HUES48 (cell line): ENCODE results near the gene USH1G.
"Not testable (repeated sequence)": the region's sequence is repeated elsewhere in the genome, so short reads cannot be mapped to it uniquely, and the experiment has no call there.

ENCODE experiments used
- H3K27ac ChIP-seq: one replicate; pipeline ENCODE4 v1.7.0; 2013; ENCODE audit warnings: low read depth, low read length, inconsistent platforms
- H3K27me3 ChIP-seq: 2 replicates; pipeline ENCODE4 v1.6.1; 2013; ENCODE audit warnings: mild to moderate bottlenecking, low read length; ENCODE audit not compliant: control insufficient read depth, insufficient read depth
- H3K36me3 ChIP-seq: 2 replicates; pipeline ENCODE4 v1.6.1; 2013; ENCODE audit warnings: low read length; ENCODE audit not compliant: control insufficient read depth, insufficient read depth
- H3K4me1 ChIP-seq: 2 replicates; pipeline ENCODE4 v1.6.1; 2013; ENCODE audit warnings: mild to moderate bottlenecking, low read length; ENCODE audit not compliant: control insufficient read depth, insufficient read depth
- H3K4me3 ChIP-seq: 2 replicates; pipeline ENCODE4 v1.5.1; 2013; ENCODE audit warnings: mild to moderate bottlenecking, low read depth, low read length
- H3K9ac ChIP-seq: 2 replicates; pipeline ENCODE4 v1.6.1; 2013; ENCODE audit warnings: mild to moderate bottlenecking, low read depth, low read length, moderate library complexity
- H3K9me3 ChIP-seq: 2 replicates; pipeline ENCODE4 v1.6.1; 2013; ENCODE audit warnings: low read length; ENCODE audit not compliant: control insufficient read depth, insufficient read depth

Gene USH1G

DNA sequence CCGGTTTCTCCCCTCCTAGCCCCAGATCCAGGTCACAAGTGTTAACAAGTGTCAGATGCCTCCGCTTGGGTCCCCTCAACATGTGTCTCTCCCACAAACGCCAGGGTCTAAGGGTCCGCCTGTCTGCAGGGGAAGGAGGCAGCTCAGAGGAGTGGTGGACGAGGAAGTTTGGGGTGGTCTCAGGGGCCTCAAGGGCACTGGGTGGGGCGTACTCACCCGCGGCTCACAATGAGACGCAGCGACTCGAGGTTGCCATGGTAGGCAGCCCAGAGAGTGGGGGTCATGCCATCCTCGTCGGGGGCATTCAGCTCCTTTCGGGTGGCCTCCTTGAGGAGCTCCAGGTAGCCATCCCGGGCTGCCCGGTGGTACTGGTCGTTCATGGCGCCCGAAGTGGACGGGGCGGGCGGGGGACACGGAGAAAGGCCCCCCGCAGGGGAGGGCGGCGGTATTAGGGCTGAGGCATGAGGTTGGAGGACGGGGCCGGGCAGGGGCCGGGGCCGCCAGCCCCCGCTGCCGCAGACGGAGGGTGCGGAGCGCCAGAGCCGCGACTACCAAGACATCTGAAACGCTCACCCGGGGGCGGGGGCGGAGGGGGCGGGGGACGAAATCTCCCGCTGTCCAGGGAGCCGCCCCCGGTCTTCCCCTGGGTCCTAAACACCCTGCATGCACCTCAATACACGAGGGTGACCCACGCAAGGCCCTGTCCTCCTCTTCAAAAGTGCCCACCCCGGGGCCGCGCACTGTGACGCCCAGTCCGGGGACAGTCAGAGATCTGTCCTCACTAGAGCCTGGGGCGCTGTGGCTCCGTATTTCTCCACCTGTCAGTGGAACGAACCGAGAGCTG, at the start of gene USH1G:
USH1G (minus strand) TSS at position 562 of the 844 bp plus-strand sequence; CDS start at position 380, 182 bp downstream.
- no peak within 1 kb of the TSS for H3K9ac ChIP-seq
- no peaks in the 10 kb centered on the region for H3K36me3 ChIP-seq
- peaks cover 6% of the 10 kb centered on the region; the same call in 1 of the 2 replicates for H3K4me1 ChIP-seq
- peak within 1 kb of the TSS; percentile 59 for H3K4me3 ChIP-seq
- peaks cover 67% of the 10 kb centered on the region for H3K27me3 ChIP-seq
- no peak within 1 kb of the TSS for H3K27ac ChIP-seq
- H3K9me3 ChIP-seq = no peaks in the 10 kb centered on the region

DNA sequence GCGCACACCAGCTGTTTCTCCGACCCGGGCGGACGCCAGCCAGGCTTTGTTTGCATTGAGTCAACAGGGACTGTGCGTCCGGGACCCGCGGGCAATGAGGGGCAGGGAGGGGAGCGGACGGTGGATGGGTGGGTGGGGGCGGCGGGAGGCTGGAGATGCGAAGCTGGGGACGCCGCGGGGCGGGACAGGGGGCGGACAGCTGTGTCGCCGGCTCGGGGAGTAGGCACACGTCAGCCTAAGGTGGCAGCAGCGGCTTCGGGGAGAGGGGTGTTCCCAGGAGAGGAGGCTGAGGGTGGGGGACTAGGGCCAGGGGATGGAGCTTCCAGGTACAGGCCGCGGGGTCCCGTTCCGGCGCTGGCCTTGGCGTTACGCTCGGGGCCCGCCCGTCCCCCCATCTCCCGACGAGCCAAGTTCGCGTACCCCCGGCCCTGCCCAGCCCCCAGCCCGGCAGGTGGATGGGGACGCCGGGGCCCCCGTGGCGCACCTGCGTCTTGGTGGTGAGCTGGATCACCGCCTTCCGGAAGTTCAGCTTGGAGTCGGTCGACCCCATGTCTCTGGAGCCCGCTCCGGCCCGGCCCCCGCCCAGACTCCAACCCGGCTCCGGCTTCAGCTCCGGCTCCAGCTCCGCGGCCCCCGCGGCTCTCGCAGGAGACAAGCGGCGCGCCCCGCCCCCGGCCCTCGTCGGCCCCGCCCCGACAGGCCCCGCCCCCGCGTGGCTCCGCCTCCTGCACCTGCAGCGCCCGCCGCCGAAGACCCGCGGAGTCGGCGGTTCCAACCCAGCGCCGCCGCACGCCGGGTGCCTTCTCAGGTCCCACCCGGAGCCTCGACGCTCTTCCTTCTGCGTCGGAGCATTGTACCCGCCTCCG, 49.3 kb upstream of the USH1G start, which contains the start of gene HID1:
HID1 (minus strand) TSS at position 653 of the 866 bp plus-strand sequence; CDS start at position 550, 103 bp downstream.
- H3K9ac ChIP-seq = no peak within 1 kb of the TSS
- no peaks in the 10 kb centered on the region for H3K36me3 ChIP-seq
- peak within 1 kb of the TSS; percentile 69 for H3K4me3 ChIP-seq
- peaks cover 9% of the 10 kb centered on the region for H3K4me1 ChIP-seq
- H3K9me3 ChIP-seq = no peaks in the 10 kb centered on the region
- H3K27ac ChIP-seq = no peak within 1 kb of the TSS
- H3K27me3 ChIP-seq = peaks cover 49% of the 10 kb centered on the region

DNA sequence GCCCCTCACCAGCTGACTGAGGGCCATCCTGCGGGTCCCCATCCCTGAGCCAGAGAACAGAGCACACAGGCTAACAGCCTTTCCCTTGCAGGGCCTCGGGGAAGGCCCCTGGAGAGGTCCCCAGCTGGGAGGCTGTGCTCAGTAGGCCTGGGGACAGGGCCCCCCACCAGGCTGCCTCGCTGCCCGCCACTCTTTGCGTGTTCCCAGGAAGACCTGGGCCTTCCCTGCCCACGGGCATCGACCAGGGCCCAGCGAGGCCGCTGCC, 48.7 kb upstream of the USH1G start:
- H3K4me3 ChIP-seq = peak overlapping the region; percentile 69
- peaks cover 49% of the 10 kb centered on the region for H3K27me3 ChIP-seq
- H3K36me3 ChIP-seq = no peaks in the 10 kb centered on the region
- H3K4me1 ChIP-seq = peaks cover 9% of the 10 kb centered on the region
- no peak overlapping the region for H3K27ac ChIP-seq
- no peaks in the 10 kb centered on the region for H3K9me3 ChIP-seq
- no peak overlapping the region for H3K9ac ChIP-seq

DNA sequence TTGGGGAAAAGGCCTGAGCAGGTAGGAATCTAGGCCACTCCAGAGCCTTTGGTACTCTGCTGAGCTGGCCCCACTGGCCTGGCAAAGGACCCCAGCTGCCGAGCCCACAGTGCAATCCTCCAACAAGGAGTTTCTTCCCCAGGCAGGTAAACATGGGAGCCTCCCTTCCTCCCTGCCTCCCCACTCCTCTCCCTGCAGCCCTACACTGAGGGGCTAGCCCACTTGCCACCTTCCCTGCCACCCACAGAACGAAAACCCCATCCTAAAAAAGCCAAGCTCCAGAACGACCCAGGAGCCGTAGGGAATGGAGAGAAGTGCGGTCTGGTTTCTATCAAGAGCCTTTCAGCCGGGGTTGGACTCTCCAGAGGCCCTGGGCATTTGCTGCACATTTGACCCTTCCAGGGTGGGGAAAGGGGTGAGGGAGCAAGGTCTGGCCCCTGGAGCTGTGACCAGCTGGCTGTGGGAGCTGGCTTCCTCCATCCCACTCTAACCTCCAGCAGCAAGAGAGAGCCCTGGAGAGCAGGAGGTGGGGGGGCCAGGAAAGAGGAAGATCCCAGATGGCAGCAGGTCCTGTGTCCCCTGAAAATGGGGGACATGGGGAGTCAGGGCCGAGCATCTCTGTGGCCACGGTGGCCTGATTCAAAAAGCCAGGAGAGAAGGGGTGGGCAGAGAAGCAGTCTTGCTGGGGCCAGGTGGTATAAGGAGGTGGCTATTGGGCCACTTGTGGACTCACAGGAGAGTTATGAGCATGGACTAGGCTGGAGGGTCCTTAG, 48.2 kb upstream of the USH1G start:
- Histone ChIP-seq H3K36me3 (no peaks in the 10 kb centered on the region), H3K4me1 (peaks cover 9% of the 10 kb centered on the region), H3K27ac (no peak overlapping the region), H3K9me3 (no peaks in the 10 kb centered on the region), H3K4me3 (peak overlapping the region; percentile 69; the same call in 1 of the 2 replicates), H3K27me3 (peaks cover 49% of the 10 kb centered on the region), H3K9ac (no peak overlapping the region)

DNA sequence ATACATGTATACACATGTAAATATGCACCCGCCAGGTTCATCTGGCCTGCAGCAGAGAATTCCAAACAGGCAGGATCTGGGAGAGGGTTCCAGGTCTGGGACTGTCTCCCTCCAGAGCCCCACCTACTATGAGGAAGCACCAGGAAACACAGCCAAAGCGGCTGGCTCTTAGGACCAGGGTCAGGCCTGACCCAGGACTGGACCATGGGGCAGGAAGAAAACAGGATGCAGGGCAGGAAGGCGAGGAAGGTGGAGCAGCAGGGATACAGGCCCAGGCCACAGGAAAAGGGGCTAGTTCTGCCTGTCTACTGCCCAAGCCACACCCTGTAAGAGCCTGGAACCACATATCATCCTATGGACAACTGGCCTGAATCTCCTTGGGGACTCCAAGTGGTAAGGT, 47.3 kb upstream of the USH1G start:
- Histone ChIP-seq H3K4me3 (no peak overlapping the region), H3K36me3 (no peaks in the 10 kb centered on the region), H3K9ac (no peak overlapping the region), H3K27ac (no peak overlapping the region), H3K27me3 (peaks cover 48% of the 10 kb centered on the region), H3K9me3 (no peaks in the 10 kb centered on the region), H3K4me1 (peaks cover 9% of the 10 kb centered on the region)

DNA sequence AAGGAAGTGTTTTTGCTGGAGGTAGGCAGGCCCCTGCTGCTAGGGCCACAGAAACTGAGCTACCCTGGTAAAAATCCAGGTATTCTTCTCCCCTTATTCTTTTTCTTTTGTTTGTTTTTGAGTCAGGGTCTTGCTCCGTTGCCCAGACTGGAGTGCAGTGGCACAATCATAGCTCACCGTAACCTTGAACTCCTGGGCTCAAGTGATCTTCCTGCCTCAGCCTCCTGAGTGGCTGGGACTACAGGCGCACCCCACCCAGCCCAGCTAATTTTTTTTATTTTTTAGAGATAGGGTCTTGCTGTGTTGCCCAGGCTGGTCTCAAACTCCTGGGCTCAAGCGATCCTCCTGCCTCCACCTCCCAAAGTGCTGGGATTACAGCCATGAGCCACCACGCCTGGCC, 46.4 kb upstream of the USH1G start:
- H3K9ac ChIP-seq, H3K4me3 ChIP-seq, H3K9me3 ChIP-seq, H3K36me3 ChIP-seq, H3K4me1 ChIP-seq, H3K27ac ChIP-seq: not testable (repeated sequence)
- peaks cover 39% of the 10 kb centered on the region for H3K27me3 ChIP-seq

DNA sequence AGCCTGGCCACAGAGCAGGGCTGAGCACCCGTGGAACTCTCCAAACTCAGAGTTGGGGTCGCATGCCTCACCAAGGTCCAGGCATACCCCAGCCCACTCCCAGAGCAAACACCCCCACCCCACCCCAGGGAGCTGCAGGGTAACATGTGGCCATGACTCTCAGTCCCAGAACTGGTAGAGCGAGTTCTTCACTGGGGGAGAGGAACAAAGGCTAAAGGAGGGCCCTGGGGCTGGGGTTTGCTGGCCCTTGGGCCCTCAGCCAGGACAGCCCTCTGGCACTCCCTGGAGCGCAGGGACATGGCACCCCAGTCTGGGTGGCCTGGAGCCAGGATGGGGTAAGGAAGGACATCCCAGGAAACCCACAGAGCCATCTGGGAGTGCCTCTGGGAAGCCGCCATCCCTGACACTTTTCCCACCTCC, 45.3 kb upstream of the USH1G start:
- Histone ChIP-seq H3K4me1 (peaks cover 9% of the 10 kb centered on the region), H3K27ac (no peak overlapping the region), H3K9me3 (no peaks in the 10 kb centered on the region), H3K9ac (no peak overlapping the region), H3K27me3 (peaks cover 27% of the 10 kb centered on the region), H3K4me3 (no peak overlapping the region), H3K36me3 (no peaks in the 10 kb centered on the region)

DNA sequence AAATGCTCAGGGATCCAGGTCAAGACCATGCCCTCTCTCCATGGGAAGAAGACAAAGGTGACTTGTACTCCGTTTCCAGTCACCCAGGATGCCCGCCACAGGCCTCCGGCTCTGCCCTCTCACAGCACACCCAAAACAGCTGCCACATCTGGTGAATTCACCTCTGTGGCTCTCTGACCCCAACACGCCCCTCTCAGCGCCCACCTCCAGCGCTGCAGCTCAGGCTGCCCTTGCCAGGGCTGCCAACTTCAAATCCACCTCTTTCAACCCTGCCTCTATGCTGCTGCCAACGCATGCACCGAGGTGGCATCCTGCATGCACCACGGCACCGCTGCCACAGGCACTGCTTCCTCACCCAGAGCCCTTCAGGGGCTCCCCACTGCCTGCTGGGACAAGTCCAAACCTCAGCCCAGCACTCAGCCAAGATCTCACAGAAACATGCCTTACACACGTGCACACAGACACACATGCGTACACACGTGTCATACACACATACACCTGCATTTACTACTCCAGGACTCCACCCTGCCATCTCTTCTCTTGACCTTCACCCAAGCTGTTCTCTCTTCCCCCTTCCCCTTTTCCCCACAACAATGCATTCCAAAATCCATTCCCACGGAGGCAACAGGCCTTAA, 42.0 kb upstream of the USH1G start:
- no peaks in the 10 kb centered on the region for H3K27me3 ChIP-seq
- H3K9me3 ChIP-seq = no peaks in the 10 kb centered on the region
- no peaks in the 10 kb centered on the region for H3K36me3 ChIP-seq
- H3K4me1 ChIP-seq = peaks cover 9% of the 10 kb centered on the region; the same call in 1 of the 2 replicates
- H3K9ac ChIP-seq = no peak overlapping the region
- no peak overlapping the region for H3K27ac ChIP-seq
- no peak overlapping the region for H3K4me3 ChIP-seq

DNA sequence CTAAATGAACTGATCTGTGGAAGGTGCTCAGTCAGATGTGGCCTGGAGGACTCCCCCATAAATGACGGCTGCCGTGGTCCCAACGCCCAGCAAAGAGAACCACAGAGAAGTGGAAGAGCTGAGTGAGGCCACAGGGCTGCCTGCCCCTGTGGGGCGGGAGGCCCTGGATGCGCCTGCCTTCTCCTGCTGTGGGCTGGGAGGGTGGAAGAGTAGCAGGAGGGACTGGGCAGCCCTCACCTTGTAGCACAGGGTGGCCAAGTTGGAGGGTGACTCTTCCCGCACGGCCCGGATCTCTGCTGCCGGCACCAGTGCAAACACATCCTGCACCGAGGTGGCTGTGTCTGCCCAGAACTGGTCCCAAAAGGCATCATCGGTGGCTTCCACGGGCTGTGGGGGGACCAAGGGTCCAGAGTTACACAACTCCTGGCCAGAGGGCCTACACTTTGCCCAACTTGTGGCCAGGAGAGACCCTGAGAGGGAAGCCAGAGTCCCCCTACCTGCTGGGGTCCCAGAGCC, 41.2 kb upstream of the USH1G start:
- Histone ChIP-seq H3K9me3 (no peaks in the 10 kb centered on the region), H3K4me3 (no peak overlapping the region), H3K9ac (no peak overlapping the region), H3K36me3 (no peaks in the 10 kb centered on the region), H3K27me3 (peaks cover 4% of the 10 kb centered on the region; the same call in 1 of the 2 replicates), H3K4me1 (peaks cover 9% of the 10 kb centered on the region; the same call in 1 of the 2 replicates), H3K27ac (no peak overlapping the region)

DNA sequence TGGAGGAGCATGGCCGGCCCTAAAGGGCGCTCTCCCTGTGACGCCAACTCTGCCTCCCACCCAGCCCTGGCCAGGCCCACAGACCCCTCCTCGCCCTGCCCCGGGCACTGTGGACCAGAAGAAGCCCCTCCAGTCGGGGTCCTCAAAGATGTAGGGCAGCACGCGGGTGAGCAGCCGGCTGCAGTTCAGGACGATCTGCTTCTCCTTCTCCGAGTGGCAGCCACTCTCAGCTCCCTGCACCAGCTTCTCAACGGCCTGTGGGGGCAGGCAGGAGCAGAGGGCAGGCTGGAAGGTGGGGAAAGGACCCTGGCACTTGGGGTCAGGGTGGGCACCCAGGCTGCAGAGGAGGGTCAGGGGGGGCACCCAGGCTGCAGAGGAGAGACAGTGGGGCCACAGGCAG, 40.6 kb upstream of the USH1G start:
- H3K4me1 ChIP-seq = peaks cover 6% of the 10 kb centered on the region; the same call in 1 of the 2 replicates
- no peak overlapping the region for H3K27ac ChIP-seq
- no peak overlapping the region for H3K9ac ChIP-seq
- peaks cover 6% of the 10 kb centered on the region; the same call in 1 of the 2 replicates for H3K27me3 ChIP-seq
- no peaks in the 10 kb centered on the region for H3K9me3 ChIP-seq
- H3K4me3 ChIP-seq = no peak overlapping the region
- H3K36me3 ChIP-seq = no peaks in the 10 kb centered on the region
